K562 (cell line): ENCODE measurements around the gene TUBB6. TPM values are rescaled to one million over a fixed set of nuclear protein-coding genes. Genes with fewer than 3 reads are reported as not detected.

Source experiments
- BRD4 ChIP-seq: fragments of 200-600 bp; sonication (generic); IDR thresholded peaks from 2 replicates; pipeline ENCODE4 v1.6.1; 2017; ENCODE audit warnings: inconsistent platforms
- LARP7 ChIP-seq: fragments of 450-650 bp; IDR thresholded peaks from 2 replicates; pipeline ENCODE4 v1.6.1; 2016
- RNF219 ChIP-seq: fragments of 250-450 bp; sonication (Bioruptor Pico); IDR thresholded peaks from 2 replicates; pipeline ENCODE4 v1.5.0; 2022; ENCODE audit warnings: mild to moderate bottlenecking
- TAF15 ChIP-seq: fragments of 200-400 bp; formaldehyde crosslinking; IDR thresholded peaks from 2 replicates; pipeline ENCODE4 v1.6.1; 2017; ENCODE audit warnings: mild to moderate bottlenecking, low read depth, low read length, moderate library complexity
- TAL1 ChIP-seq: fragments of 450-650 bp; IDR thresholded peaks from 2 replicates; pipeline ENCODE4 v1.6.1; 2016; ENCODE audit warnings: mild to moderate bottlenecking
- TSHZ1 ChIP-seq: fragments of 250-450 bp; sonication (Bioruptor Pico); IDR thresholded peaks from 2 replicates; pipeline ENCODE4 v1.4.0; 2020; ENCODE audit warnings: mild to moderate bottlenecking, moderate library complexity
- polyA plus RNA-seq, 8 experiments: library from polyadenylated mRNA; depleted of rRNA in 4 of 8; stranded (reverse) in 5 of 8; unstranded in 3 of 8; fragments of >200 nt; fragmentation: Nextera tagmentation in 2 of 8; fragmentation: Illumina TruSeq in 1 of 8; extraction: Ambion mirVana in 2 of 8; extraction: Trizol in 1 of 8; gene quantifications; 2 replicates each; pipeline versions ENCODE4 v1.2.1 to v1.2.3, GENCODE V29; 2011 to 2014; ENCODE audit warnings: inconsistent platforms in 1 of 8, missing spikeins in 1 of 8
- total RNA-seq, 7 experiments: library from RNA; depleted of rRNA in 6 of 7; stranded (reverse); fragments of >200 nt in 6 of 7; fragmentation: Illumina TruSeq in 2 of 7; extraction: Trizol in 2 of 7; gene quantifications; 2 replicates each; pipeline versions ENCODE4 v1.2.1 to v1.2.3, GENCODE V29; 2011 to 2021; ENCODE audit warnings: low replicate concordance in 1 of 7
- TF ChIP-seq, protein P1 (sequence below), 2 experiments: fragments of 150-350 bp in 1 of 2; IDR thresholded peaks; 2 replicates each; pipeline ENCODE4 v1.6.1; 2012 to 2016; ENCODE audit warnings: low read depth in 2 of 2, low read length in 2 of 2, mild to moderate bottlenecking in 1 of 2, moderate library complexity in 1 of 2
- TF ChIP-seq, protein P2 (sequence below): fragments of 250-450 bp; sonication (Bioruptor Pico); IDR thresholded peaks from 2 replicates; pipeline ENCODE4 v1.5.0; 2021; ENCODE audit warnings: mild to moderate bottlenecking, moderate library complexity

Gene TUBB6
- total and polyA plus RNA-seq, 9 of the 15 experiments (the other 6 are each of a cell fraction or from before 2014, with no cell fraction given) = 43.9 to 404 (median 81.1) TPM

GRCh38 chr18:12299862-12300261, 8.2 kb upstream of the TUBB6 start (continued):
- TF ChIP-seq TSHZ1 (CRISPR knock-in tag) (no peak), TAL1 (no peak), LARP7 (no peak), RNF219 (no peak), TAF15 (no peak), BRD4 (no peak)
- TF ChIP-seq, protein P1, sequence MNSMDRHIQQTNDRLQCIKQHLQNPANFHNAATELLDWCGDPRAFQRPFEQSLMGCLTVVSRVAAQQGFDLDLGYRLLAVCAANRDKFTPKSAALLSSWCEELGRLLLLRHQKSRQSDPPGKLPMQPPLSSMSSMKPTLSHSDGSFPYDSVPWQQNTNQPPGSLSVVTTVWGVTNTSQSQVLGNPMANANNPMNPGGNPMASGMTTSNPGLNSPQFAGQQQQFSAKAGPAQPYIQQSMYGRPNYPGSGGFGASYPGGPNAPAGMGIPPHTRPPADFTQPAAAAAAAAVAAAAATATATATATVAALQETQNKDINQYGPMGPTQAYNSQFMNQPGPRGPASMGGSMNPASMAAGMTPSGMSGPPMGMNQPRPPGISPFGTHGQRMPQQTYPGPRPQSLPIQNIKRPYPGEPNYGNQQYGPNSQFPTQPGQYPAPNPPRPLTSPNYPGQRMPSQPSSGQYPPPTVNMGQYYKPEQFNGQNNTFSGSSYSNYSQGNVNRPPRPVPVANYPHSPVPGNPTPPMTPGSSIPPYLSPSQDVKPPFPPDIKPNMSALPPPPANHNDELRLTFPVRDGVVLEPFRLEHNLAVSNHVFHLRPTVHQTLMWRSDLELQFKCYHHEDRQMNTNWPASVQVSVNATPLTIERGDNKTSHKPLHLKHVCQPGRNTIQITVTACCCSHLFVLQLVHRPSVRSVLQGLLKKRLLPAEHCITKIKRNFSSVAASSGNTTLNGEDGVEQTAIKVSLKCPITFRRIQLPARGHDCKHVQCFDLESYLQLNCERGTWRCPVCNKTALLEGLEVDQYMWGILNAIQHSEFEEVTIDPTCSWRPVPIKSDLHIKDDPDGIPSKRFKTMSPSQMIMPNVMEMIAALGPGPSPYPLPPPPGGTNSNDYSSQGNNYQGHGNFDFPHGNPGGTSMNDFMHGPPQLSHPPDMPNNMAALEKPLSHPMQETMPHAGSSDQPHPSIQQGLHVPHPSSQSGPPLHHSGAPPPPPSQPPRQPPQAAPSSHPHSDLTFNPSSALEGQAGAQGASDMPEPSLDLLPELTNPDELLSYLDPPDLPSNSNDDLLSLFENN (IDR thresholded peaks at IDR 0.05; ENCODE audit: low read depth in 2 of 2, low read length in 2 of 2) = no peak
- TF ChIP-seq, protein P2, sequence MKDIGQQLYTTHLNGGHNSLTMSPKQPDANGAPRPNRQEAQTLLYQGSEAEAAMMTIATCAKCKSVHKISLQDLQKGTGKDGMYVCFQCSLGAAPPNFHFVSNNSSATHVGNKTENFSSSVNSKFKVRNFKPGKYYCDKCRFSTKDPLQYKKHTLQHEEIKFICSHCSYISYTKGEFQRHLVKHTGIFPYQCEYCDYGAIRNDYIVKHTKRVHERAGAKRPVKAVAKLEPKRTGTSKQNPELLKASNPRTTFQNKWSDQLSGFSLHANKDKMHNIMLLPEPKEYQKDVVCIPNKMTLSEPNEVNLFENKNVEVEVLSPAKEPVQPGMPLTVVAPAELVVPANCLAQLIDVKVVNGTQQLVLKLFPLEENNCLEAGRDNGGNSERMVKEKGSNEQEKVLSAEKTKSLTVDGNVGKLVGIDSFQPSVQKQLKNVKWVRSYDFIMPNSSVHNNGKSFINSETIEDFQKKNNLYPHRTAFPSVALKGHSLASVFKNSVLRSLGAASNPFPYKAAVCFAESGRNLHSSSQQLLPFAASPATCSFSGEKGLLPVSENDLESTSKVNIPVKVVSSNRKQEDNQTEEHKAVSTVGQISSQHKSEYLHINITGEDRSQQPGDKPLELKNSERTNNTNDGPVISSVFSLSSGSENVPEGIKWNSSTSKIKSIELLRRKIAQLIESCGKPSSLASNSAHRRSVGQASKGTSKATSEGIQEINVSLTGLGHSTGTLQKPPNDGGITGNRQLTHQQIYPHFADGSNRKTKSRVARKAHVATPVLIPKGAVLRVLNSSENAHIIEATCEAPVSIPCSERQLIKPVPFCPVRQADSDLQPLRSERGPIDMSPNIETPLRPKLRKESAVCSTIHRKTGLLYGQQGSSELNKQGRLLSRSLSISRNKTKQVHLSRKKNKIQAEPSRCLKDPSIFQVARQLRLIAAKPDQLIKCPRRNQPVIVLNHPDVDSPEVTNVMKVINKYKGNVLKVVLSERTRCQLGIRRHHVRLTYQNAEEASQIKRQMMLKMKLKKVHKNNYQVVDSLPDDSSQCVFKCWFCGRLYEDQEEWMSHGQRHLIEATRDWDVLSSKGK = no peak
